ENCODE results near the gene ARHGDIB.

Gene ARHGDIB

DNA sequence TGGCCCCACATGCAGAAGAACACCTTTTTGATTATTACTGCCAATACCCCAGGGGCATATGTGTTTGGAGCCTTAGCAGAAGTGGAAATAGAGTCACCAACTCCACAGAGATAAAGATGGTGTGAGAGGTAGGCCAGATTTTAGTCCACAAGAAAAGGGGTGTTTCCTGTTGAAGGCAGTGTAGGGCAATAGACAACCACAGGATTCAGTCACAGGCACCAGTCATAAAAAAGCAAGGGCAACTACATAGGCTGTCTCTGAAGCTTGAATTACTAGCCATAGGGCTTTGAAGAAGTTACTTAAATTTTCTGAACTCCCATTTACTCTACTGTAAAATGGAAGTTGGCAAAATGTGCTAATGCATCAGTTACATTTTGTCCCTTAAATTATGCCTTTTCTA lies 41.9 kb downstream of the ARHGDIB start:
- no peak for DNase-seq (ENCODE audit: low read depth)
- TF ChIP-seq, protein P1, sequence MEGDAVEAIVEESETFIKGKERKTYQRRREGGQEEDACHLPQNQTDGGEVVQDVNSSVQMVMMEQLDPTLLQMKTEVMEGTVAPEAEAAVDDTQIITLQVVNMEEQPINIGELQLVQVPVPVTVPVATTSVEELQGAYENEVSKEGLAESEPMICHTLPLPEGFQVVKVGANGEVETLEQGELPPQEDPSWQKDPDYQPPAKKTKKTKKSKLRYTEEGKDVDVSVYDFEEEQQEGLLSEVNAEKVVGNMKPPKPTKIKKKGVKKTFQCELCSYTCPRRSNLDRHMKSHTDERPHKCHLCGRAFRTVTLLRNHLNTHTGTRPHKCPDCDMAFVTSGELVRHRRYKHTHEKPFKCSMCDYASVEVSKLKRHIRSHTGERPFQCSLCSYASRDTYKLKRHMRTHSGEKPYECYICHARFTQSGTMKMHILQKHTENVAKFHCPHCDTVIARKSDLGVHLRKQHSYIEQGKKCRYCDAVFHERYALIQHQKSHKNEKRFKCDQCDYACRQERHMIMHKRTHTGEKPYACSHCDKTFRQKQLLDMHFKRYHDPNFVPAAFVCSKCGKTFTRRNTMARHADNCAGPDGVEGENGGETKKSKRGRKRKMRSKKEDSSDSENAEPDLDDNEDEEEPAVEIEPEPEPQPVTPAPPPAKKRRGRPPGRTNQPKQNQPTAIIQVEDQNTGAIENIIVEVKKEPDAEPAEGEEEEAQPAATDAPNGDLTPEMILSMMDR (IDR thresholded peaks at IDR 0.05; ENCODE audit: insufficient read depth, low read depth, low read length, missing control alignments): no peak
- H3K4me3 ChIP-seq (ENCODE audit: low read depth, low read length): no peak overlapping the region

DNA sequence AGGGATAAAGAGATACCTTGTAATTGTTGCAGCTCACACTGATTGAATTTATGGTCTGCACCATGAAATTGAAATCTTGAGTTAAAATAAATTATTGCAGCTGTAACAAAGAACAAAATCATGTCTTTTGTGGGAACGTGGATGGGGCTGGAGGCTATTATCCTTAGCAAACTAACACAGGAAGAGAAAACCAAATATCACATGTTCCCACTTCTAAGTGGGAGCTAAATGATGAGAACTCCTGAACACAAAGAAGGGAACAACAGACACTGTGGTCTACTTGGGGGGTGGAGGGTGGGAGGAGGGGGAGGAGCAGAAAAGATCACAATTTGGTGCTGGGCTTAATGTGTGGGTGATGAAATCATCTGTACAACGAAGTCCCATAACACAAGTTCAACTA lies 45.7 kb downstream of the ARHGDIB start:
- TF ChIP-seq, protein P1 (IDR thresholded peaks at IDR 0.05; ENCODE audit: insufficient read depth, low read depth, low read length, missing control alignments): no peak
- no peak for DNase-seq (ENCODE audit: low read depth)
- no peak overlapping the region for H3K4me3 ChIP-seq (ENCODE audit: low read depth, low read length)

DNA sequence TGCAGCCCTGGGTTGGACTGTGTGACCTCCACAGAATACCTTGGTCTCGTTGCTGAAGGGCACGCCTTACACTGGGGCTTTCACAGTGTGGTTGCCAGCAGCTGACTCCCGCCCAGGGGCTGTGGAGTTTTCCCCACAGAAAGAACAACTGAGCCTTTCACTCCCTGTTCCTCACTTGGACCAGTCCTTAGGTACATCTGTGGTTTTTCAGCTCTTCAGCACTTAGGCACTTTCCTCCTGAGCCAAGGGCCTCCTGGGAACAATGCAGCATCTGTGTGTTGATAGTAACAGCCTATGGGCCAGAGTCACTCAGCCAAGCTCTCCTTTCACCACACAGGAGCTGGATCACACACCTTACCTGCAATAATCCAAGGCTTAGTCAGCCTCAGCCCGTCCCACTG lies 48.0 kb downstream of the ARHGDIB start:
- no peak overlapping the region for H3K4me3 ChIP-seq (ENCODE audit: low read depth, low read length)
- no peak for DNase-seq (ENCODE audit: low read depth)
- TF ChIP-seq, protein P1 (IDR thresholded peaks at IDR 0.05; ENCODE audit: insufficient read depth, low read depth, low read length, missing control alignments): no peak

DNA sequence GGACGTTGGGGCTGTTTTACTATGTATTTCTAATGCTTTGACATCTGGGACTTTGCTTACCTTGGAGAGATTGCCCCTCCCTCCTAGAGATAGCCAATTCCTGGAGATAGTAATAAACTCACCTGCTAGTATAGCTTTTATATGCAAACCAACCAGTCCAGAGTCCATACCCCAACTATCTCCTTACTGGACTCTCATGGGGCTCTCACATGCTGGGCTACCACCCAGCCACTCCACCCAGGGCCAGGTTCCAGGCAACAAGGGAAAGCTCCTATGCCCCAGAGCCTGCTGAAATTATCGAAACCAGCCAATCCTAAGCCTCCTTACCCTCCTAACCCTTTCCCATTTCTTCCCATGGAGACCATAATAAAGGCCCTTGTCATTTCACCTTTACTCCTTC lies 50.3 kb downstream of the ARHGDIB start:
- TF ChIP-seq, protein P1 (IDR thresholded peaks at IDR 0.05; ENCODE audit: insufficient read depth, low read depth, low read length, missing control alignments): no peak
- DNase-seq (ENCODE audit: low read depth): no peak
- no peak overlapping the region for H3K4me3 ChIP-seq (ENCODE audit: low read depth, low read length)

DNA sequence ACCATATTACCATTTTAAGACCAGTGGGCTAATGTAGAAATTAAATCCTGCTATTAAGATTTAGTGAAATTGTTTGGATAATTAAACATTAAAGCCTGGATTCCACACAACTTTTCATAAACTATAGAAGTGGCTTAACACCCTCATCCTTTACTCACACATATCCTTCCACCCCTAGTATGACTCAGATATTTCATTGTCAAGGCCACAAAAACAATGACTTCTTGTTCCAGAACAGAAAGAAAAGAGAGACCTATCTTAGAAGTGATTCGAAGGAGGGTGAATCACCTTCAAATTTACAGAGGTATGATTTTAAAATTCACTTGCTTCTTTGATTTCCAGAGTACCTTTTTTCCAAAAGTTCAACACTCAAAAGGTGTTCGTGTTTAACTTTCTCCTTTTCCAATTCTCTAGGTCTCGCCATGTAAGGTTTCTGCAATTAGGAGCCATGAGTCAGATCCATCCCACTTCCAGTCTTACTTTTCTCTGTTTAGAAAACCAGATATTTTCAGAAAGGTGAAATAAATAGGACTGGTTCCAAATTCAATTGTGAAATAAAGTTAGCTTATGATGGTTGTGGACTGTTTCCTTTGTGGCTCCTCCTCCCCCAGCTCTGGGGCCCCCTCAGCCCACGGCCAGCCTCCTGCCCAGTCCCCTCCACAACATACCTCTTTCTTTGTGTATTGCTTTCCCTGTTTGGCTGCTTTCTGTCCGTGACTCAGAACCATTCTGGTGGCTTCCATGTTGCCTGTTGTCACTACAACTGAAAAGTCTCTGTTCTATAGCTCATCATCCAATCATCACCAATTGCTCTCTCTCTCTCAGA lies 51.1 kb downstream of the ARHGDIB start:
- DNase-seq (ENCODE audit: low read depth): no peak
- TF ChIP-seq, protein P1 (IDR thresholded peaks at IDR 0.05; ENCODE audit: insufficient read depth, low read depth, low read length, missing control alignments): no peak
- H3K4me3 ChIP-seq (ENCODE audit: low read depth, low read length): no peak overlapping the region

DNA sequence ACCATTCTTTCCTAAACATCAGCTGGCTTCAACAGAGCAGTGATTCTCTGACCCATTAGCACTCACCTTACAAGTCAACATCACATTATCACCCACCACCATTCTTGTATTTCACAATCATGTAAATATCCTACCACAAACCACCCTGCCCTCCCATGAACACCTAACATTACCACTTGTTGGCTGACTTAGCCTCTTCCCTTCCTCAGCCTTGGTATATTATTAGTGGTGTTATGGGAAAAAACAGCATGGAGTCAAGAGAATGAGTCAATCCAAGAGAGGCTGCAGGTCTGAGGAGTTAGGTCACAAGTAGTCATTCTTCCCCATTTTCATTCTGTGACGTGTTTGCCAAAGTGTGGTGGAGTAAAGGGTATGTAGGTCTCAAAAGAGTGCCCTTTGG lies 53.4 kb downstream of the ARHGDIB start:
- TF ChIP-seq, protein P1 (IDR thresholded peaks at IDR 0.05; ENCODE audit: insufficient read depth, low read depth, low read length, missing control alignments): no peak

DNA sequence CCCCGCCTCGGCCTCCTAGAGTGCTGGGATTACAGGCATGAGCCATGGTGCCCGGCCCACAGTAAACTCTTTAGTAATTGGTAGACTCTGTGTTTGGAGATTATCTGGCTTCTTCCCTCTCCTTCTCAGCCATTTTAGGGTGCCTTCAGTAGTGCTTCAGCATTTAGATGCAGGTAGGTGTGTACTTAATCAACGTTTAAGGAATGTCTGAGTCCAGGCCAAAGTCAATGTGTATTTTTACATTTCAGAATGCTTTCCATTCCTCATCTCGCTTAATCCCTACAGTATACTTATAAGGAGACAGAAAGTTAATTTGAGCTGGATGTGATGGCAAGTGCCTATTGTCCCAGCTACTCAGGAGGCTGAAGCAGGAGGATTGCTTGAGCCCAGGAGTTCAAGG lies 55.3 kb downstream of the ARHGDIB start:
- TF ChIP-seq, protein P1 (IDR thresholded peaks at IDR 0.05; ENCODE audit: insufficient read depth, low read depth, low read length, missing control alignments): no peak
- no peak overlapping the region for H3K4me3 ChIP-seq (ENCODE audit: low read depth, low read length)
- no peak for DNase-seq (ENCODE audit: low read depth)

More for the DNA sequence above, 53.4 kb downstream of the ARHGDIB start:
- H3K4me3 ChIP-seq (ENCODE audit: low read depth, low read length): no peak overlapping the region
- DNase-seq (ENCODE audit: low read depth): no peak
